Progenitor cell of endocrine pancreas (in vitro differentiated cells): ENCODE data around the gene CNTNAP4. TPM values are rescaled to one million over a fixed set of nuclear protein-coding genes. Genes with fewer than 3 reads are reported as not detected.
A peak's percentile ranks its signal among the peaks of the same experiment; 100 is the strongest.

Experiments
- DNase-seq: peaks from one replicate; pipeline ENCODE4 v3.0.0; 2021; ENCODE audit warnings: low spot score; ENCODE audit not compliant: unreplicated experiment
- H3K27ac Mint-ChIP-seq: 2 replicates; pipeline ENCODE4 v1.8.0; 2021; ENCODE audit warnings: mild to moderate bottlenecking, moderate library complexity, mixed read lengths
- H3K27me3 Mint-ChIP-seq: 2 replicates; pipeline ENCODE4 v1.8.0; 2021; ENCODE audit warnings: mixed read lengths
- H3K36me3 Mint-ChIP-seq: 2 replicates; pipeline ENCODE4 v1.8.0; 2022; ENCODE audit warnings: mixed read lengths; ENCODE audit not compliant: insufficient read depth
- H3K4me1 Mint-ChIP-seq: 2 replicates; pipeline ENCODE4 v1.8.0; 2021; ENCODE audit warnings: low read depth, mixed read lengths
- H3K4me3 Mint-ChIP-seq: 2 replicates; pipeline ENCODE4 v1.8.0; 2021; ENCODE audit warnings: low read depth, mild to moderate bottlenecking, moderate library complexity, mixed read lengths
- H3K9me3 Mint-ChIP-seq: 2 replicates; pipeline ENCODE4 v1.8.0; 2021; ENCODE audit warnings: low read depth, mixed read lengths
- total RNA-seq: library from RNA; stranded (reverse); gene quantifications from 2 replicates; pipeline ENCODE4 v1.2.1, GENCODE V29; 2021
- TF ChIP-seq, protein P1 (sequence below): fragments of 200-600 bp; sonication (generic); IDR thresholded peaks from one replicate; pipeline ENCODE4 v1.5.0; 2021; ENCODE audit warnings: antibody characterized with exemption, mild to moderate bottlenecking; ENCODE audit not compliant: unreplicated experiment

The CNTNAP4 gene
- total RNA-seq, 1 donor from 2014 or later, result 0.74 TPM

DNA sequence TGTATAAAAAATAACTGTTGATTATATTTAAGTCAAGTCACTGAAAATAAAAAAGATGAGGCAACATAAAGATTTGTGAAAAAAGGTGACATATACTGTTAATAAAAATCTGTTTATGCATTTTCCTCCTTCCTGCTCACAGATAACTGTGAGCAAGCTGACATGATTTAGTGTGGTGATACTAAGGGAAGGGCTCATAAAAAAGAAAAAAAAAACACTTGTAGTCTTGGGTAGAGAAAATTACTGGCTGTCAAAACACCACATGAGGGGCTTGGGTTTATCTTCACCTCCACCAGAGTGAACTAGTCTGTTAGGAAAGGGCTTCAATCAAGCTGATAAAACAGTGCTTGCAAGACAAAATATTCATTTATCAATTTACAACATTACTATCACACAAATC lies 247.6 kb downstream of the CNTNAP4 start:
- no peaks in the 10 kb centered on the region for H3K27me3 Mint-ChIP-seq
- no peaks in the 10 kb centered on the region for H3K36me3 Mint-ChIP-seq
- no peaks in the 10 kb centered on the region for H3K9me3 Mint-ChIP-seq
- H3K4me1 Mint-ChIP-seq, result no peaks in the 10 kb centered on the region
- TF ChIP-seq, protein P1, sequence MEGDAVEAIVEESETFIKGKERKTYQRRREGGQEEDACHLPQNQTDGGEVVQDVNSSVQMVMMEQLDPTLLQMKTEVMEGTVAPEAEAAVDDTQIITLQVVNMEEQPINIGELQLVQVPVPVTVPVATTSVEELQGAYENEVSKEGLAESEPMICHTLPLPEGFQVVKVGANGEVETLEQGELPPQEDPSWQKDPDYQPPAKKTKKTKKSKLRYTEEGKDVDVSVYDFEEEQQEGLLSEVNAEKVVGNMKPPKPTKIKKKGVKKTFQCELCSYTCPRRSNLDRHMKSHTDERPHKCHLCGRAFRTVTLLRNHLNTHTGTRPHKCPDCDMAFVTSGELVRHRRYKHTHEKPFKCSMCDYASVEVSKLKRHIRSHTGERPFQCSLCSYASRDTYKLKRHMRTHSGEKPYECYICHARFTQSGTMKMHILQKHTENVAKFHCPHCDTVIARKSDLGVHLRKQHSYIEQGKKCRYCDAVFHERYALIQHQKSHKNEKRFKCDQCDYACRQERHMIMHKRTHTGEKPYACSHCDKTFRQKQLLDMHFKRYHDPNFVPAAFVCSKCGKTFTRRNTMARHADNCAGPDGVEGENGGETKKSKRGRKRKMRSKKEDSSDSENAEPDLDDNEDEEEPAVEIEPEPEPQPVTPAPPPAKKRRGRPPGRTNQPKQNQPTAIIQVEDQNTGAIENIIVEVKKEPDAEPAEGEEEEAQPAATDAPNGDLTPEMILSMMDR, result no peak
- DNase-seq, result no peak
- no peak overlapping the region for H3K4me3 Mint-ChIP-seq
- H3K27ac Mint-ChIP-seq, result peak overlapping the region; percentile 24

DNA sequence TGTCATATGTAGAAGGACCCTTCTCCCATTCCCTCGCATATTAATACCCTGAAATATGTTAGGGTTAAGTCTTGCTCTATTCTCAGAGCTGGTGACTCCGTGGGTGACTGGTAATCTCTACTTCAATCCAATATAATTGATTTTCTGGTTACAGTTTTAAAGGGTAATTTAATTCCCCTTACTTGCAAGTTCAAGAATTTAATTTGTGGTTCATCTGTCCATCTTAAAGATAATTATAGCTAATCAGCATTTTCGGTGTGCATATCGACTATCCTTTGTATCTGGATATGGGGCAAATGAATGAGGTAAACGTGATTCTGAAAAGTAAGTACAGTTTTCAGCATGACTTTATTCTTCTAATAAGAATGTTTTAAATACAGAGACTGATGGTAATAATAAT lies 250.0 kb downstream of the CNTNAP4 start:
- Mint-ChIP-seq H3K27me3 (no peaks in the 10 kb centered on the region), H3K27ac (no peak overlapping the region), H3K9me3 (no peaks in the 10 kb centered on the region), H3K36me3 (no peaks in the 10 kb centered on the region), H3K4me3 (no peak overlapping the region), H3K4me1 (peaks cover 4% of the 10 kb centered on the region)
- no peak for DNase-seq
- TF ChIP-seq, protein P1, result no peak

DNA sequence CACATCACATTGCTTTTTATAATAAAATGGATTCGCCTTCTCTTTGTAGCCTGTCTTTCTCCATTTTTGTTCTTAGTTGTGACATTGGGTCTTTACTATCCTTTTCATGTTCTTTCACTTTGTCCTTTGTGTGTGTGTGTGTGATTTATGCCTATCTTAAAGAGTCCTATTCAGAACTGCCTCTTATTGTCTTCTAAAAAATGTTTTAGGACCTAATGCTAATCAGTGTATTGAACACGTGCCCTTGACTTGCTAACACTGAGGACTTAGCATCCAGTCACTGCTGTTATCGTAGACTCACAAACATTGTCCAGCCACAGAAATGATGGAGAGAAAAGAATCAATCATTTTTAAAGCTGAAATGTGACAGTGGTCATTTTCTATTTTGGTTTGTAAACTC lies 251.9 kb downstream of the CNTNAP4 start:
- Mint-ChIP-seq H3K4me1 (peaks cover 9% of the 10 kb centered on the region), H3K36me3 (no peaks in the 10 kb centered on the region), H3K4me3 (no peak overlapping the region), H3K27me3 (no peaks in the 10 kb centered on the region), H3K9me3 (peaks cover 4% of the 10 kb centered on the region), H3K27ac (no peak overlapping the region)
- TF ChIP-seq, protein P1, result no peak
- no peak for DNase-seq

DNA sequence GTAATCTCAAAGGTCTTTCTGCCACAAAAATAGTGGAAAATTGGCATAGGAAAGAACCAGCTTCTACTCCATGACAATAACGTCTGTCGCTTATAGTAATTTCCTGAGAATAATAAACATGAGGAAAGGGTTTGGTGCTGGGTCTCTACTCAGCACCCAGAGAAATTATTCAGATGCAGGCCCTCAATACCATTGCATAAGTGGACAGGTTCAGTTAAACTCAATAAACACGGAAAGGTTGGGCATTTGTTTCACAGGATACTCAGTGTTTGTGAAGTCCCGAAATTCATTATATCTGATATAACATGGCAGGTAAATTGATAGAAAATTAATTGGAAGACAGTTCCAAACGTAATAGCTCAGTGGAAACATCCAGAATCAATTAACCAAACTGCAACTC lies 254.0 kb downstream of the CNTNAP4 start:
- no peak for DNase-seq
- H3K4me3 Mint-ChIP-seq, result no peak overlapping the region
- no peaks in the 10 kb centered on the region for H3K27me3 Mint-ChIP-seq
- peaks cover 9% of the 10 kb centered on the region for H3K4me1 Mint-ChIP-seq
- H3K36me3 Mint-ChIP-seq, result no peaks in the 10 kb centered on the region
- TF ChIP-seq, protein P1, result no peak
- H3K9me3 Mint-ChIP-seq, result peaks cover 6% of the 10 kb centered on the region
- no peak overlapping the region for H3K27ac Mint-ChIP-seq

DNA sequence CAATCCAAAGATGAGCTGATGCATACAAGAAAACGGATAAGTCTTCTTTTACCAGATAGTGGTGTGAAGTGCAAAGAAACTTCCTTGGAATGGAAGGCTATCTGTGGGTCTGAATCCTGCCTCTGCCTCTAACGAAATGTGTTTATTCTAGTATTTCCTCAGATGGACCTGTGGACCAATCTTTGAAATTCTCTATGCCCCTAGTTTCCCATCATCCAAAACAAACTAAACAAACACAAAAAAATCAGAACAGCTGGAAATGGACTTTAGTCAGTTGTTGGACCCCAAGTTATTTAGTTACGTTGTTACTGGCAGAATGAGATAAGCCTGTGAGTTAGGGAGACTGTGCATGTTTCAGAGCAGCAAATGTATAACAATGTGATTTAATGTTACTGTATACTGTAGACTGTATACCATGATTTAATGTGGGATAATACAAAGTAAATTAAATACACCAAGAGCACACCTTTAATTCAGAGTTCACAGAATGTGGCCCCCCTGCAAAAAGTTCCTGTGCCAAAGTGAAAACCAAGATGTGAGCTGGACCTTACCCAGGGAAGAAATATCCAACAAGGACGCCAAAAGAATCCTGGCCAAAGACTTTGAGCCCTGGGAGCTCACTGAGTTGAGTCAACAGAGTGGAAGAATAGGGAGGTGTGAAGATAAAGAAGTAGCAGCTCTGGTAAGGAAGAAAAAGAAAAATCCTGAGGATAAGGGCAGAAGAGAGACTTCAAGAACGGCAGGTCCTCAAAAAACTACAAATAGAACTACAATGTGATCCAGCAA lies 255.2 kb downstream of the CNTNAP4 start:
- TF ChIP-seq, protein P1, result no peak
- H3K4me3 Mint-ChIP-seq, result no peak overlapping the region
- no peak for DNase-seq
- H3K27me3 Mint-ChIP-seq, result no peaks in the 10 kb centered on the region
- no peak overlapping the region for H3K27ac Mint-ChIP-seq
- H3K9me3 Mint-ChIP-seq, result peaks cover 6% of the 10 kb centered on the region
- H3K36me3 Mint-ChIP-seq, result no peaks in the 10 kb centered on the region
- H3K4me1 Mint-ChIP-seq, result peaks cover 9% of the 10 kb centered on the region
